Muscle of back (tissue), 11 donors: Measurements from ENCODE around the gene ARHGAP9. TPM values are rescaled to one million over a fixed set of nuclear protein-coding genes. Genes with fewer than 3 reads are reported as not detected.
"Not testable (repeated sequence)": the region's sequence is repeated elsewhere in the genome, so short reads cannot be mapped to it uniquely, and the experiment has no call there.

ENCODE experiments used
- DNase-seq, 3 donors: peaks; one replicate each; pipeline versions ENCODE4 v3.0.0 to v3.0.0-alpha.2; 2013
- polyA plus RNA-seq, 10 donors: library from polyadenylated mRNA; unstranded; fragments of 120-200 nt; gene quantifications; one replicate each; pipeline ENCODE4 v1.2.1, GENCODE V29; 2013; ENCODE audit not compliant: insufficient read length in 10 of 10

Gene ARHGAP9
- polyA plus RNA-seq, 10 donors, result 3.5 to 10.6 (median 6.6) TPM

- DNase-seq, result not testable (repeated sequence)
Measured at GRCh38 chr12:57441393-57441792, 38.3 kb downstream of the ARHGAP9 start.

DNA sequence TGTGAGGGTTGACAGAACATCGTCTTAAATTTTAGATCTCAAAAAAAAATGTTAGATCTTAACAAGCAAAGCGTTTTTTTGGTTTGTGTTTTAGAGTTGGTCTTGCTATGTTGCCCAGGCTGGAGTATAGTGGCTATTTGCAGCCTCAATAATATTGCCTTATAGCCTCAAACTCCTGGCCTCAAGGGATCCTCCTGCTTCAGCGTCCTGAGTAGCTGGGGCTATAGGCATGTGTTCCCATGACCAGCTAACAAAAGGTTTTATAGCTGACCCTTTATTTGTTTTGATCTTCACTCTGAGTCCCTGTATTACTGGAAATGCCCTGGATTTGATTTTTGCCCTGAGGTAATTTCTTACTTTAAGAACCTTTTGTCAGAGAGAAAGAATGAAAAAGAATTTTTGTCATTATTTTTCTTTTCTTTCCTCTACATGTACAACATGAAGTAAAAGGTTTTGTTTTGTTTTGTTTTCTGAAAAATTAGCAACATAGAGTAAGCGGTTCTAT, 39.9 kb downstream of the ARHGAP9 start:
- DNase-seq, result no peak

- no peak for DNase-seq
Measured at GRCh38 chr12:57438400-57438799, 41.3 kb downstream of the ARHGAP9 start.

DNA sequence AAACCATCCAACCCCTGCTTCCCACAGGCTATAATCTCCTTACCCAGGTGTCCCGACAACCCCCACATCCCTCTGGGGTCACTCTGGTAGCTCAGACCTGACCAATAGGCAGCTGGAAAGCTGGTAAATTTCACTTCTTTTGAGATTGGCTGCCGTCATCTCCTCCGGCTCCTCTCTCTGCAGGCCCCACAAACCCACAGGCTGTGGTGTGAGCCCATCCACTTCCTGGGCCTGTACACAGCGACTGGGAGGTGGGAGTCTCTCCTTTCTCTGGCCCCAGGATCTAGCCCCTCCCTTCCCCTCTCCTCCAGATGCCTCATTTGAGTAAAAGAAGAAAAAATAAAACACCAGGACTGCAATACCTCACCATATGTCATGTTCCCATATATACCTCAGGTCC, 44.4 kb downstream of the ARHGAP9 start:
- peak in 1 of 3 donors; percentile 37 for DNase-seq

DNA sequence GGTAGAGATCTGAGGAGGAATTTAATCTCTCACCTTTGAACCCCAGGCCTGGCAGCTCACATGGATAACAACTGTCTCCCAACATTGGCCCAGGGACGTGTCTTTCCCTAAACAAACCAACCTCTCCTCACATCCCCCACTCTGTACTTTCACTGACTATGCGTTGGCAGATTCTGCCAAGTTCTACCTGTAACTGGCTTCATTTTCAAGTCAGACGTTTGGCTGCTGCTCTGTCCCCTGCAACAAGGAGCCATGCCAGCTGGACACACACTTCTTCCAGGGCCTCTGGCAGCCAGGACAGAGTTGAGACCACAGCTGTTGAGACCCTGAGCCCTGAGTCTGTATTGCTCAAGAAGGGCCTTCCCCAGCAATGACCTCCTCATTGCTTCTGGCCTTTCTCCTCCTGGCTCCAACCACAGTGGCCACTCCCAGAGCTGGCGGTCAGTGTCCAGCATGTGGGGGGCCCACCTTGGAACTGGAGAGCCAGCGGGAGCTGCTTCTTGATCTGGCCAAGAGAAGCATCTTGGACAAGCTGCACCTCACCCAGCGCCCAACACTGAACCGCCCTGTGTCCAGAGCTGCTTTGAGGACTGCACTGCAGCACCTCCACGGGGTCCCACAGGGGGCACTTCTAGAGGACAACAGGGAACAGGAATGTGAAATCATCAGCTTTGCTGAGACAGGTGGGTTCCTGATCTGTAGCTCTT, 45.0 kb downstream of the ARHGAP9 start, which contains the start of gene INHBC:
INHBC (plus strand) TSS at position 268 of the 707 bp plus-strand sequence; CDS start at position 371, 103 bp downstream.
- DNase-seq, result peak in 1 of 3 donors; percentile 22

- DNase-seq, result no peak
Measured at GRCh38 chr12:57433370-57433769, 46.3 kb downstream of the ARHGAP9 start.

DNA sequence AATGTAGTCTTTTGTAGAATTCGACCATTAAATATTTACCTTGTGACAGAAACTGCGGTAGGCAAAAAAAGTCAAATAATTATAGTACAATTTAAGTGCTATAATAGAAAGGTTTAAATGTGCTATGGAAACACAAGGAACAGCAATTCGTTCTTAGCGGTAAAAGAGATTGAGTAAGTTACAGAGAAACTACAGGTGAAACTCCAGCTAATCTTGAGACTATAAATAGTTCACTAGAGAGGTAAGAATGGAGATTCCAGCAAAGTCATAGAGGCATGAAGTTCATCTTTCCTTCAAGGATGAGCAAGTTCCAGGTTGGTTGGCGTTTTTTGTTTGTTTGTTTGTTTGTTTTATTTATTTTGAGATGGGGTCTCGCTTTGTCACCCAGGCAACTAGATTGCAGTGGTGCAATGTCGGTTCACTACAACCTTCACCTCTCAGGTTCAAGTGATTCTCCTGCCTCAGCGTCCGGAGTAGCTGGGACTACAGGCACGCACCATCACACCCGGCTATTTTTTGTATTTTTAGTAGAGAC, 47.9 kb downstream of the ARHGAP9 start:
- no peak for DNase-seq

DNA sequence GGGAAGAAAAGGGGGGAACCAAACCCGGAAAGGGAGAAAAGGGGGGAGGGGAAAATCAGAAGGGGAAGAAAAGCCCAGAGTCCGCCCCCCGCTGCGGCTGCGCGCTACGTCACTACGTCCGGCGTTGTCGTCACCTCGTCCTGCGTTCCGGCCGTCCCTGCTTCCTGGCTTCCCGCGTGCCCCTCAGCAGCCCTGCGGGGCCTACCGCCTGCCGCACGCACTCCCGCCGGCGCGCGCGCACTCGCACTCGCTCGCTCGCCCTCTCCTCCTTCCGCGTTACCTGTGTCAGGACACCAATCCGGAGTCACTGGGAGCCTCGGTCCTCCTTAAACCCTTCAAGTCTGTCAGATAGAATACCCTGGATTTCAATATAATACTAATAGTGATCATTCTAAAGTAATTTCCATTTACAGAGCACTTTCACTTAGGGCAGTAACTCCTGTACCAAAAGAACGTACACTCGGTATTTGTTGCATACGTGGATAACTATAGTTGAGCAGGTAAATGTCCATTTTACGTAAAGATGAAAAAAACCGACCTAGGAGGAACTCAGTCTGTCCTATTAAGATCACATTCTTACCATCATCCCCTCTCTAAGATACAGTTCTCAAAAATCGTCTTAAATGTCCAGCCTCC, 48.6 kb downstream of the ARHGAP9 start, which contains the start of gene R3HDM2:
R3HDM2 (minus strand) TSS at position 113 of the 636 bp plus-strand sequence. CDS start 120,615 bp downstream, outside the sequence.
- peak; percentile 93 to 98 (median 97) for DNase-seq

GRCh38 chr12:57430112-57430930, 49.3 kb downstream of the ARHGAP9 start:
- DNase-seq, result peak in 2 of 3 donors; percentile 32 to 81

GRCh38 chr12:57429473-57430111, 50.1 kb downstream of the ARHGAP9 start:
- DNase-seq, result peak; percentile 23 to 27 (median 23)

GRCh38 chr12:57428965-57429364, 50.7 kb downstream of the ARHGAP9 start:
- DNase-seq, result no peak

DNA sequence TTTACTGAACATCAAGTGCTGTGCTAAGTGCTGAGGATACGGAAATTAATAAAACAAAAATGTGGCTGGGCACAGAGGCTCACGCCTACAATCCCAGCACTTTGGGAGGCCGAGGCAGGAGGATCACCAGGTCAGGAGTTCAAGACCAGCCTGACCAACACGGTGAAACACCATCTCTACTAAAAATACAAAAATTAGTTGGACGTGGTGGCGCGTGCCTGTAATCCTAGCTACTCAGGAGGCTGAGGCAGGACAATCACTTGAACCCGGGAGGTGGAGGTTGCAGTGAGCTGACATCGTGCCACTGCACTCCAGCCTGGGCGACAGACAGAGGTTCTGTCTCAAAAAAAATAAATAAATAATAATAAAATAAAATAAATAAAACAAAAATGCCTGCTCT, 52.7 kb downstream of the ARHGAP9 start:
- DNase-seq, result not testable (repeated sequence)

Other genes starting within 250 kb of the ARHGAP9 start
- gene STAC3, start 228.7 kb downstream of the ARHGAP9 start, polyA plus RNA-seq, result 100 to 1,000 TPM; 248 to 457 (median 368) TPM
- gene R3HDM2, start 48.8 kb downstream of the ARHGAP9 start, polyA plus RNA-seq, result 10 to 100 TPM; 33.2 to 59.4 (median 49.1) TPM
- gene INHBC, start 45.1 kb downstream of the ARHGAP9 start, polyA plus RNA-seq, result under 1 TPM in 8 of 10 donors, not detected in 2; 0.12 to 0.42 (median 0.20) TPM
- 1 to 10 TPM in 9 of 10 donors, under 1 TPM in 1; 0.83 to 4.6 (median 2.3) TPM for gene INHBE, start 24.6 kb downstream of the ARHGAP9 start, polyA plus RNA-seq
- gene GLI1, start 20.1 kb downstream of the ARHGAP9 start, polyA plus RNA-seq, result 10 to 100 TPM in 5 of 10 donors, 1 to 10 TPM in 5; 6.4 to 18.4 (median 10.7) TPM
- gene MARS1, start 8.2 kb upstream of the ARHGAP9 start, polyA plus RNA-seq, result 100 to 1,000 TPM in 2 of 10 donors, 10 to 100 TPM in 8; 72.4 to 114 (median 90.8) TPM
- 10 to 100 TPM in 9 of 10 donors, 1 to 10 TPM in 1; 9.9 to 13.4 (median 11.4) TPM for gene DDIT3, start 40.6 kb upstream of the ARHGAP9 start, polyA plus RNA-seq
- 10 to 100 TPM; 29.4 to 50.0 (median 36.5) TPM for gene MBD6, start 43.0 kb upstream of the ARHGAP9 start, polyA plus RNA-seq
- 100 to 1,000 TPM; 131 to 157 (median 148) TPM for gene DCTN2, start 67.3 kb upstream of the ARHGAP9 start, polyA plus RNA-seq
- under 1 TPM in 9 of 10 donors, not detected in 1; 0.08 to 0.46 (median 0.17) TPM for gene KIF5A, start 70.2 kb upstream of the ARHGAP9 start, polyA plus RNA-seq
- 10 to 100 TPM; 10.4 to 16.0 (median 11.4) TPM for gene PIP4K2C, start 111.3 kb upstream of the ARHGAP9 start, polyA plus RNA-seq
- 10 to 100 TPM; 21.8 to 42.7 (median 26.5) TPM for gene DTX3, start 125.0 kb upstream of the ARHGAP9 start, polyA plus RNA-seq
- 10 to 100 TPM; 30.5 to 47.9 (median 37.8) TPM for gene ARHGEF25, start 131.6 kb upstream of the ARHGAP9 start, polyA plus RNA-seq
- gene B4GALNT1, start 153.3 kb upstream of the ARHGAP9 start, polyA plus RNA-seq, result 1 to 10 TPM; 1.5 to 3.1 (median 2.6) TPM
- 100 to 1,000 TPM; 112 to 161 (median 121) TPM for gene OS9, start 214.3 kb upstream of the ARHGAP9 start, polyA plus RNA-seq